ENCODE data around the gene NNAT. TPM values are rescaled to one million over a fixed set of nuclear protein-coding genes. Genes with fewer than 3 reads are reported as not detected.

Gene NNAT
- total and polyA plus RNA-seq, 2 of the 8 experiments (the other 6 are each of a cell fraction or from before 2014, with no cell fraction given), result 66.8 to 175 TPM

DNA sequence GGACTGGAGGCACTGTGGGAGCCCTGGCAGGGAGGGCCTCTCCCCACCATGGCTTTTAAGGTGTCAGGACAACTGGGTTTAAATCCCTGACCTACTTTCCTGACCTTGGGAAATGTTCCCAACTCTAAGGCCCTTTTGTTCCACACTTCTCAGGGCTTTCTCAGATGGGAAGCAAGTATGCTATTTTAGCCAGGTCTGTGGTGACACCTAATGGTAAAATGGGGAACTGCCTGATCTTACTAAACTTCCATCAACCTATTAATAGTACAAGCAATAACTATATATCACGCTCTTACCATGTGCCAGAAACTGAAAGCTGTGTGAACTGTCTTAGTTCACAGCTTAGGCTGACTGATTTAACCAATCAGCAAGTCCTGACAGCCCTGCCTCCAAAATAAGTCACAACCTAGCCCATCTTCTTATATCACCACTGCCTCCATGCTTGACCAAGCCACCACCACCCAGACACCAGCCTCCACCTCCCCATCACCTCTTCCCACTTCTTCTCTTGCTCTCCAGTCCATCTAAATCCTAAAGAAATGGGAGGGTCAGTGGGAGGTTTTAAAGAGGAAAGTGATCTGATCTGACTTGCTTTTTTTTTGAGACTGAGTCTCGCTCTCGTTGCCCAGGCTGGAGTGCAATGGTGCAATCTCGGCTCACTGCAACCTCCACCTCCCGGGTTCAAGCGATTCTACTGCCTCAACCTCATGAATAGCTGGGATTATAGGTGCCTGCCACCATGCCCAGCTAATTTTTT is 13.5 kb downstream of the NNAT start (continued):
- TF ChIP-seq SAP30 (IDR thresholded peaks at IDR 0.05; ENCODE audit: insufficient read depth, insufficient replicate concordance, low read length) (no peak), ZNF274 (IDR thresholded peaks at IDR 0.05; ENCODE audit: borderline replicate concordance, extremely low read depth, low read length) (no peak), HDAC6 (IDR thresholded peaks at IDR 0.05; ENCODE audit: low read depth, low read length) (no peak), KDM5A (IDR thresholded peaks at IDR 0.05; ENCODE audit: low read length) (no peak), JUN (IDR thresholded peaks at IDR 0.05; ENCODE audit: low read depth, low read length) (no peak), SRF (IDR thresholded peaks at IDR 0.05; ENCODE audit: low read depth, low read length) (no peak), POU5F1 (IDR thresholded peaks at IDR 0.05; ENCODE audit: low read depth, low read length) (no peak)
- TF ChIP-seq, protein P1, sequence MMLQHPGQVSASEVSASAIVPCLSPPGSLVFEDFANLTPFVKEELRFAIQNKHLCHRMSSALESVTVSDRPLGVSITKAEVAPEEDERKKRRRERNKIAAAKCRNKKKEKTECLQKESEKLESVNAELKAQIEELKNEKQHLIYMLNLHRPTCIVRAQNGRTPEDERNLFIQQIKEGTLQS (IDR thresholded peaks at IDR 0.05; ENCODE audit: insufficient read depth, low read depth, low read length), result no peak
- TF ChIP-seq, protein P2, sequence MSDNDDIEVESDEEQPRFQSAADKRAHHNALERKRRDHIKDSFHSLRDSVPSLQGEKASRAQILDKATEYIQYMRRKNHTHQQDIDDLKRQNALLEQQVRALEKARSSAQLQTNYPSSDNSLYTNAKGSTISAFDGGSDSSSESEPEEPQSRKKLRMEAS (IDR thresholded peaks at IDR 0.05), result no peak
